Testis (tissue), 3 donors: ENCODE data around the gene SMAD3. TPM values are rescaled to one million over a fixed set of nuclear protein-coding genes. Genes with fewer than 3 reads are reported as not detected.

Experiments
- DNase-seq: peaks from one replicate; pipeline ENCODE4 v3.0.0-alpha.2; 2019
- H3K27ac ChIP-seq, 2 donors: fragments of 200-600 bp; sonication (generic); one replicate each; pipeline ENCODE4 v1.5.1; 2019
- H3K27me3 ChIP-seq: fragments of 200-600 bp; sonication (generic); one replicate; pipeline ENCODE4 v1.5.1; 2019
- H3K36me3 ChIP-seq: fragments of 200-600 bp; sonication (generic); one replicate; pipeline ENCODE4 v1.5.1; 2017; ENCODE audit warnings: low read depth; ENCODE audit errors: missing control alignments
- H3K4me1 ChIP-seq: fragments of 200-600 bp; sonication (generic); one replicate; pipeline ENCODE4 v1.5.1; 2019
- H3K4me3 ChIP-seq, 2 donors: fragments of 200-600 bp; sonication (generic); one replicate each; pipeline ENCODE4 v1.5.1; 2017 to 2019
- H3K9me3 ChIP-seq: fragments of 200-600 bp; sonication (generic); one replicate; pipeline ENCODE4 v1.5.1; 2017
- CTCF ChIP-seq, 3 experiments: fragments of 450-650 bp in 2 of 3; fragments of 200-600 bp in 1 of 3; sonication (generic) in 1 of 3; IDR thresholded peaks; one replicate each; pipeline ENCODE4 v1.5.1; 2016 to 2019; ENCODE audit warnings: antibody characterized with exemption in 3 of 3, mild to moderate bottlenecking in 2 of 3, moderate library complexity in 1 of 3
- POLR2A ChIP-seq: fragments of 450-650 bp; IDR thresholded peaks from one replicate; pipeline ENCODE4 v1.6.1; 2017; ENCODE audit warnings: antibody characterized with exemption, mild to moderate bottlenecking, moderate library complexity
- WGBS, 2 donors: methylation state at CpG; one replicate each; pipeline ENCODE4 v1.1.5; 2018; 5-methylcytosine and 5-hydroxymethylcytosine counted together
- intact Hi-C: fragments of 100-400 bp; cut with DNase I; formaldehyde crosslinking; loops from one replicate; pipeline ENCODE4 v1.15.1; 2023; ENCODE audit warnings: low total_unique reads
- polyA plus RNA-seq: library from polyadenylated mRNA; stranded (reverse); fragments of 350-450 nt; fragmentation: Illumina TruSeq; extraction: RNeasy Lipid Tissue Mini Kit (QIAGEN cat#74804); gene quantifications from one replicate; pipeline ENCODE4 v1.2.3, GENCODE V29; 2014; ENCODE audit warnings: low read depth, low replicate concordance; ENCODE audit not compliant: insufficient read depth
- total RNA-seq, 2 donors: library from RNA; depleted of rRNA; stranded (reverse); fragments of >200 nt; gene quantifications; one replicate each; pipeline ENCODE4 v1.2.3, GENCODE V29; 2016

SMAD3 gene
- total and polyA plus RNA-seq, 3 donors from 2014 or later: 11.4 to 31.6 (median 18.7) TPM

GRCh38 chr15:67070150-67070549 lies 4.7 kb downstream of the SMAD3 start:
- H3K4me1 ChIP-seq: peaks cover 26% of the 10 kb centered on the region
- H3K27me3 ChIP-seq: no peaks in the 10 kb centered on the region
- no peaks in the 10 kb centered on the region for H3K9me3 ChIP-seq
- no peak for DNase-seq
- no peaks in the 10 kb centered on the region for H3K36me3 ChIP-seq
- no peak overlapping the region for H3K27ac ChIP-seq
- TF ChIP-seq CTCF (IDR thresholded peaks at IDR 0.05) (no peak), POLR2A (no peak)
- WGBS, 2 donors: 59 to 78% methylated on average over 5 of the region's 5 CpGs
- no peak overlapping the region for H3K4me3 ChIP-seq
- intact Hi-C loops: no loop called here

- no peak for DNase-seq
- Histone ChIP-seq H3K27me3 (no peaks in the 10 kb centered on the region), H3K4me3 (no peak overlapping the region), H3K9me3 (no peaks in the 10 kb centered on the region), H3K36me3 (no peaks in the 10 kb centered on the region), H3K4me1 (peaks cover 26% of the 10 kb centered on the region), H3K27ac (no peak overlapping the region)
- WGBS, 2 donors: 89 to 94% methylated on average over 9 of the region's 9 CpGs
- no peak for TF ChIP-seq CTCF (IDR thresholded peaks at IDR 0.05)
- intact Hi-C loops: no loop called here
These were observed 5.7 kb downstream of the SMAD3 start for GRCh38 chr15:67070892-67071664.

GRCh38 chr15:67072442-67072841 lies 7.0 kb downstream of the SMAD3 start:
- DNase-seq: no peak
- no peaks in the 10 kb centered on the region for H3K36me3 ChIP-seq
- 89% methylated on average over 1 of the region's 1 CpG for WGBS, 2 donors
- no peak overlapping the region for H3K27ac ChIP-seq
- peaks cover 21% of the 10 kb centered on the region for H3K4me1 ChIP-seq
- H3K27me3 ChIP-seq: no peaks in the 10 kb centered on the region
- no peak for TF ChIP-seq POLR2A
- no peak for TF ChIP-seq CTCF (IDR thresholded peaks at IDR 0.05)
- no peaks in the 10 kb centered on the region for H3K9me3 ChIP-seq
- no peak overlapping the region for H3K4me3 ChIP-seq
- intact Hi-C loops: no loop called here

- intact Hi-C loops: no loop called here
These were observed 7.6 kb downstream of the SMAD3 start for GRCh38 chr15:67072958-67073357.

More at GRCh38 chr15:67072958-67073357, 7.6 kb downstream of the SMAD3 start:
- Histone ChIP-seq H3K9me3 (no peaks in the 10 kb centered on the region), H3K4me3 (no peak overlapping the region), H3K27ac (no peak overlapping the region), H3K27me3 (no peaks in the 10 kb centered on the region), H3K36me3 (no peaks in the 10 kb centered on the region), H3K4me1 (peaks cover 16% of the 10 kb centered on the region)
- 91 to 93% methylated on average over 2 of the region's 2 CpGs for WGBS, 2 donors
- no peak for DNase-seq
- TF ChIP-seq POLR2A: no peak
- no peak for TF ChIP-seq CTCF (IDR thresholded peaks at IDR 0.05)
